ENCODE results near the gene GALNT10.

Gene GALNT10

GRCh38 chr5:154316223-154316935, 125.8 kb downstream of the GALNT10 start:
- Histone ChIP-seq H3K9ac (ENCODE audit: low read length) (no peak overlapping the region), H3K27me3 (ENCODE audit: control insufficient read depth, insufficient read depth, low read length) (no peaks in the 10 kb centered on the region), H3K27ac (ENCODE audit: low read depth, low read length) (no peak overlapping the region)

GRCh38 chr5:154317916-154318315, 127.4 kb downstream of the GALNT10 start:
- Histone ChIP-seq H3K4me1 (ENCODE audit: control insufficient read depth, insufficient read depth, low read length) (no peaks in the 10 kb centered on the region), H3K9ac (ENCODE audit: low read length) (no peak overlapping the region), H3K27me3 (ENCODE audit: control insufficient read depth, insufficient read depth, low read length) (no peaks in the 10 kb centered on the region), H3K36me3 (ENCODE audit: control insufficient read depth, insufficient read depth, low read length) (no peaks in the 10 kb centered on the region), H3K27ac (ENCODE audit: low read depth, low read length) (no peak overlapping the region), H3K4me3 (ENCODE audit: low read length) (no peak overlapping the region)

More at GRCh38 chr5:154316223-154316935, 125.8 kb downstream of the GALNT10 start:
- Histone ChIP-seq H3K4me1 (ENCODE audit: control insufficient read depth, insufficient read depth, low read length) (no peaks in the 10 kb centered on the region), H3K36me3 (ENCODE audit: control insufficient read depth, insufficient read depth, low read length) (no peaks in the 10 kb centered on the region), H3K4me3 (ENCODE audit: low read length) (no peak overlapping the region)

- no peaks in the 10 kb centered on the region for H3K27me3 ChIP-seq (ENCODE audit: control insufficient read depth, insufficient read depth, low read length)
- no peaks in the 10 kb centered on the region for H3K4me1 ChIP-seq (ENCODE audit: control insufficient read depth, insufficient read depth, low read length)
- H3K27ac ChIP-seq (ENCODE audit: low read depth, low read length) = no peak overlapping the region
- H3K9ac ChIP-seq (ENCODE audit: low read length) = no peak overlapping the region
- H3K4me3 ChIP-seq (ENCODE audit: low read length) = no peak overlapping the region
- no peaks in the 10 kb centered on the region for H3K36me3 ChIP-seq (ENCODE audit: control insufficient read depth, insufficient read depth, low read length)
These were observed 128.2 kb downstream of the GALNT10 start for GRCh38 chr5:154318691-154319090.

- no peak overlapping the region for H3K27ac ChIP-seq (ENCODE audit: low read depth, low read length)
- H3K36me3 ChIP-seq (ENCODE audit: control insufficient read depth, insufficient read depth, low read length) = no peaks in the 10 kb centered on the region
- no peaks in the 10 kb centered on the region for H3K4me1 ChIP-seq (ENCODE audit: control insufficient read depth, insufficient read depth, low read length)
- no peaks in the 10 kb centered on the region for H3K27me3 ChIP-seq (ENCODE audit: control insufficient read depth, insufficient read depth, low read length)
- no peak overlapping the region for H3K9ac ChIP-seq (ENCODE audit: low read length)
- H3K4me3 ChIP-seq (ENCODE audit: low read length) = no peak overlapping the region
These were observed 129.2 kb downstream of the GALNT10 start for GRCh38 chr5:154319736-154320135.

GRCh38 chr5:154320224-154321089, 129.9 kb downstream of the GALNT10 start:
- no peak overlapping the region for H3K27ac ChIP-seq (ENCODE audit: low read depth, low read length)

GRCh38 chr5:154321546-154321945, 131.0 kb downstream of the GALNT10 start:
- Histone ChIP-seq H3K27me3 (ENCODE audit: control insufficient read depth, insufficient read depth, low read length) (no peaks in the 10 kb centered on the region), H3K36me3 (ENCODE audit: control insufficient read depth, insufficient read depth, low read length) (no peaks in the 10 kb centered on the region), H3K4me1 (ENCODE audit: control insufficient read depth, insufficient read depth, low read length) (no peaks in the 10 kb centered on the region), H3K9ac (ENCODE audit: low read length) (no peak overlapping the region), H3K27ac (ENCODE audit: low read depth, low read length) (no peak overlapping the region), H3K4me3 (ENCODE audit: low read length) (no peak overlapping the region)

More at GRCh38 chr5:154320224-154321089, 129.9 kb downstream of the GALNT10 start:
- H3K36me3 ChIP-seq (ENCODE audit: control insufficient read depth, insufficient read depth, low read length) = no peaks in the 10 kb centered on the region
- no peak overlapping the region for H3K9ac ChIP-seq (ENCODE audit: low read length)
- H3K27me3 ChIP-seq (ENCODE audit: control insufficient read depth, insufficient read depth, low read length) = no peaks in the 10 kb centered on the region
- no peaks in the 10 kb centered on the region for H3K4me1 ChIP-seq (ENCODE audit: control insufficient read depth, insufficient read depth, low read length)
- H3K4me3 ChIP-seq (ENCODE audit: low read length) = no peak overlapping the region

- no peaks in the 10 kb centered on the region for H3K36me3 ChIP-seq (ENCODE audit: control insufficient read depth, insufficient read depth, low read length)
- H3K27me3 ChIP-seq (ENCODE audit: control insufficient read depth, insufficient read depth, low read length) = no peaks in the 10 kb centered on the region
- no peaks in the 10 kb centered on the region for H3K4me1 ChIP-seq (ENCODE audit: control insufficient read depth, insufficient read depth, low read length)
- H3K27ac ChIP-seq (ENCODE audit: low read depth, low read length) = no peak overlapping the region
- H3K9ac ChIP-seq (ENCODE audit: low read length) = no peak overlapping the region
- no peak overlapping the region for H3K4me3 ChIP-seq (ENCODE audit: low read length)
These were observed 133.5 kb downstream of the GALNT10 start for GRCh38 chr5:154324033-154324432.

GRCh38 chr5:154325566-154325965, 135.0 kb downstream of the GALNT10 start:
- H3K27me3 ChIP-seq (ENCODE audit: control insufficient read depth, insufficient read depth, low read length) = no peaks in the 10 kb centered on the region
- H3K27ac ChIP-seq (ENCODE audit: low read depth, low read length) = no peak overlapping the region
- H3K4me1 ChIP-seq (ENCODE audit: control insufficient read depth, insufficient read depth, low read length) = no peaks in the 10 kb centered on the region
- H3K4me3 ChIP-seq (ENCODE audit: low read length) = no peak overlapping the region
- no peak overlapping the region for H3K9ac ChIP-seq (ENCODE audit: low read length)
- no peaks in the 10 kb centered on the region for H3K36me3 ChIP-seq (ENCODE audit: control insufficient read depth, insufficient read depth, low read length)

- Histone ChIP-seq H3K36me3 (ENCODE audit: control insufficient read depth, insufficient read depth, low read length) (peaks cover 5% of the 10 kb centered on the region), H3K4me1 (ENCODE audit: control insufficient read depth, insufficient read depth, low read length) (no peaks in the 10 kb centered on the region), H3K4me3 (ENCODE audit: low read length) (no peak overlapping the region), H3K9ac (ENCODE audit: low read length) (no peak overlapping the region), H3K27me3 (ENCODE audit: control insufficient read depth, insufficient read depth, low read length) (no peaks in the 10 kb centered on the region), H3K27ac (ENCODE audit: low read depth, low read length) (no peak overlapping the region)
These were observed 138.5 kb downstream of the GALNT10 start for GRCh38 chr5:154329062-154329461.

- Histone ChIP-seq H3K9ac (ENCODE audit: low read length) (no peak overlapping the region), H3K27me3 (ENCODE audit: control insufficient read depth, insufficient read depth, low read length) (no peaks in the 10 kb centered on the region), H3K27ac (ENCODE audit: low read depth, low read length) (no peak overlapping the region), H3K4me1 (ENCODE audit: control insufficient read depth, insufficient read depth, low read length) (no peaks in the 10 kb centered on the region), H3K4me3 (ENCODE audit: low read length) (no peak overlapping the region), H3K36me3 (ENCODE audit: control insufficient read depth, insufficient read depth, low read length) (peaks cover 5% of the 10 kb centered on the region)
These were observed 139.0 kb downstream of the GALNT10 start for GRCh38 chr5:154329519-154330040.

GRCh38 chr5:154330097-154330667, 139.6 kb downstream of the GALNT10 start:
- no peaks in the 10 kb centered on the region for H3K4me1 ChIP-seq (ENCODE audit: control insufficient read depth, insufficient read depth, low read length)
- peaks cover 5% of the 10 kb centered on the region for H3K36me3 ChIP-seq (ENCODE audit: control insufficient read depth, insufficient read depth, low read length)
- no peaks in the 10 kb centered on the region for H3K27me3 ChIP-seq (ENCODE audit: control insufficient read depth, insufficient read depth, low read length)
- no peak overlapping the region for H3K4me3 ChIP-seq (ENCODE audit: low read length)
- H3K9ac ChIP-seq (ENCODE audit: low read length) = no peak overlapping the region
- H3K27ac ChIP-seq (ENCODE audit: low read depth, low read length) = no peak overlapping the region

GRCh38 chr5:154331232-154331631, 140.7 kb downstream of the GALNT10 start:
- Histone ChIP-seq H3K27ac (ENCODE audit: low read depth, low read length) (no peak overlapping the region), H3K27me3 (ENCODE audit: control insufficient read depth, insufficient read depth, low read length) (no peaks in the 10 kb centered on the region), H3K36me3 (ENCODE audit: control insufficient read depth, insufficient read depth, low read length) (peaks cover 5% of the 10 kb centered on the region), H3K4me3 (ENCODE audit: low read length) (no peak overlapping the region), H3K9ac (ENCODE audit: low read length) (no peak overlapping the region), H3K4me1 (ENCODE audit: control insufficient read depth, insufficient read depth, low read length) (no peaks in the 10 kb centered on the region)
